Measurements from ENCODE around the gene SPCS1. TPM values are rescaled to one million over a fixed set of nuclear protein-coding genes. Genes with fewer than 3 reads are reported as not detected.

The SPCS1 gene
- total RNA-seq, 1 experiment from 2014 or later: 133 TPM

DNA sequence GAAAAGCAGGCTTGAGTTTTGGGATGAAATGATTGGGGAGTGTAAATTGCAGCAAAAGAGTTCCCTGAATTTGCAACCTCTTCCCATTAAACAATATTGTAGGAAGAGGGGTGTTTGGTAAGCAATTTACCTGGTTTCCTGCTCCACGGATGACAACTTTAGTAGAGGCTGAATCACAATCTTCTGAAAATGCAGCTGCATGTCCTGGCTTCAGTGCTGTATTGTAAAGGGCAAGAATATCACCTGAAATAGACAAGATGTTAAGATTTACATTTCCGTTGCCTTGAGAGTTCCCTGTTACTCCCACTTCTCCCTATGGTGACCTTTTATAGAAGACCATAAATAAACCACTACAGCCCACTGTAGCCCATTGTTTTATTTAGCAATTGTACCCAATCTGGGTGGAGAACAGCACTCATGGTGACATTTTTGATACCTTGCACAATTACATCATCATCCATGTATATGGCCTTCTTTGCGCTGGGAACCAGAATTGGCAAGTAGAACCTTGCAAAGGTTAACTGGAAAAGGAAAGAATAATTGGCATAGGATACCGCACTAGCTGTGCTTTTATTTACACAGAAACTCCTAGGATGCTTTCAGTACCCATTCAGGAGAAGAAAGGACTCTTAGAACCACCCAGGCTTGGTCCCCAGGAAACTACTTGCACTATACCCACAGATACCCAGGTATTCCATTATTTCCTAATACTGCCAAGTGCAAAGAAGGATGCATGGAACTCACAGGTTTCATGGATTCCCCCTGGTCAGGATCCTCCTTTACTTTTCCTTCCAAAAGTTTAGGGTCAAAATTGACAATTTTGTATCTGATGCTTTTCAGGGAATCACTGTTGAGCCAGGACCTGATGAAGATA, 9.9 kb upstream of the SPCS1 start:
- no TSS peak for BruUV-seq (replicated peaks)
- H3K4me2 ChIP-seq (ENCODE audit: low read length): no peak overlapping the region
- ChIA-PET CTCF (interaction anchor here (0.5 kb wide), 1 partner anchor 284 kb away, joined by 3 read pairs; no protein-coding TSS in a partner anchor), POLR2A (ENCODE audit: unreplicated experiment) (no interaction called here)
- no peak overlapping the region for H3K27ac ChIP-seq (ENCODE audit: low read length)
- H3K36me3 ChIP-seq (ENCODE audit: low read depth, low read length): peaks cover 58% of the 10 kb centered on the region
- DNase-seq (no peak), ATAC-seq (no peak)
- H3F3A ChIP-seq (ENCODE audit: low read length, unreplicated experiment): peaks cover 36% of the 10 kb centered on the region
- H3K4me1 ChIP-seq (ENCODE audit: insufficient read depth, low read length): no peaks in the 10 kb centered on the region
- intact Hi-C loops (cut with micrococcal nuclease): no loop called here
- no peaks in the 10 kb centered on the region for H3K9me2 ChIP-seq (replicated peaks; ENCODE audit: low read length)
- no peaks in the 10 kb centered on the region for H3K9me3 ChIP-seq (ENCODE audit: low read length)
- H4K20me1 ChIP-seq (ENCODE audit: low read length): peaks cover 22% of the 10 kb centered on the region
- TF ChIP-seq EZH2phosphoT487 (IDR thresholded peaks at IDR 0.05; ENCODE audit: borderline replicate concordance, low read length) (no peak), EZH2 (IDR thresholded peaks at IDR 0.05; ENCODE audit: low read length, unreplicated experiment) (no peak), CTCF (conservative IDR thresholded peaks at IDR 0.05; ENCODE audit: low read depth, low read length) (no peak)
- H2AFZ ChIP-seq (ENCODE audit: low read length): no peak overlapping the region
- H3K79me2 ChIP-seq (ENCODE audit: low read length): peaks cover 17% of the 10 kb centered on the region; the same call in 1 of the 2 replicates
- no peak overlapping the region for H3K4me3 ChIP-seq (ENCODE audit: low read length)
- no peaks in the 10 kb centered on the region for H3K27me3 ChIP-seq (ENCODE audit: low read length)
- H3K9ac ChIP-seq (ENCODE audit: low read length): no peak overlapping the region

GRCh38 chr3:52696830-52697631, 8.9 kb upstream of the SPCS1 start:
- H3K9ac ChIP-seq (ENCODE audit: low read length): no peak overlapping the region
- no peak for ATAC-seq
- DNase-seq: no peak
- ChIA-PET CTCF (no interaction called here), POLR2A (ENCODE audit: unreplicated experiment) (no interaction called here)
- no peak overlapping the region for H3K27ac ChIP-seq (ENCODE audit: low read length)
- peaks cover 50% of the 10 kb centered on the region for H3K36me3 ChIP-seq (ENCODE audit: low read depth, low read length)
- H3K9me3 ChIP-seq (ENCODE audit: low read length): no peaks in the 10 kb centered on the region
- peaks cover 14% of the 10 kb centered on the region; the same call in 1 of the 2 replicates for H3K79me2 ChIP-seq (ENCODE audit: low read length)
- H3K9me2 ChIP-seq (replicated peaks; ENCODE audit: low read length): no peaks in the 10 kb centered on the region
- intact Hi-C loops (cut with micrococcal nuclease): loop anchor here (1.0 kb wide), 1 partner anchor 8 kb away; the partner anchor contains the start of gene GLT8D1
- H3K4me1 ChIP-seq (ENCODE audit: insufficient read depth, low read length): no peaks in the 10 kb centered on the region
- no peak overlapping the region for H2AFZ ChIP-seq (ENCODE audit: low read length)
- H4K20me1 ChIP-seq (ENCODE audit: low read length): peaks cover 17% of the 10 kb centered on the region
- peaks cover 36% of the 10 kb centered on the region for H3F3A ChIP-seq (ENCODE audit: low read length, unreplicated experiment)
- no peak overlapping the region for H3K4me2 ChIP-seq (ENCODE audit: low read length)
- BruUV-seq (replicated peaks): no TSS peak
- H3K27me3 ChIP-seq (ENCODE audit: low read length): no peaks in the 10 kb centered on the region
- no peak overlapping the region for H3K4me3 ChIP-seq (ENCODE audit: low read length)
- TF ChIP-seq EZH2phosphoT487 (IDR thresholded peaks at IDR 0.05; ENCODE audit: borderline replicate concordance, low read length) (no peak), EZH2 (IDR thresholded peaks at IDR 0.05; ENCODE audit: low read length, unreplicated experiment) (no peak), CTCF (conservative IDR thresholded peaks at IDR 0.05; ENCODE audit: low read depth, low read length) (no peak)
